Inferior parietal cortex (tissue), 1 donor: ENCODE results near the gene TET1.
"Not testable (repeated sequence)": the region's sequence is repeated elsewhere in the genome, so short reads cannot be mapped to it uniquely, and the experiment has no call there.

Experiments
- DNase-seq: peaks from one replicate; pipeline ENCODE4 v3.0.0-alpha.2; 2016; ENCODE audit errors: extremely low spot score

TET1 gene

DNA sequence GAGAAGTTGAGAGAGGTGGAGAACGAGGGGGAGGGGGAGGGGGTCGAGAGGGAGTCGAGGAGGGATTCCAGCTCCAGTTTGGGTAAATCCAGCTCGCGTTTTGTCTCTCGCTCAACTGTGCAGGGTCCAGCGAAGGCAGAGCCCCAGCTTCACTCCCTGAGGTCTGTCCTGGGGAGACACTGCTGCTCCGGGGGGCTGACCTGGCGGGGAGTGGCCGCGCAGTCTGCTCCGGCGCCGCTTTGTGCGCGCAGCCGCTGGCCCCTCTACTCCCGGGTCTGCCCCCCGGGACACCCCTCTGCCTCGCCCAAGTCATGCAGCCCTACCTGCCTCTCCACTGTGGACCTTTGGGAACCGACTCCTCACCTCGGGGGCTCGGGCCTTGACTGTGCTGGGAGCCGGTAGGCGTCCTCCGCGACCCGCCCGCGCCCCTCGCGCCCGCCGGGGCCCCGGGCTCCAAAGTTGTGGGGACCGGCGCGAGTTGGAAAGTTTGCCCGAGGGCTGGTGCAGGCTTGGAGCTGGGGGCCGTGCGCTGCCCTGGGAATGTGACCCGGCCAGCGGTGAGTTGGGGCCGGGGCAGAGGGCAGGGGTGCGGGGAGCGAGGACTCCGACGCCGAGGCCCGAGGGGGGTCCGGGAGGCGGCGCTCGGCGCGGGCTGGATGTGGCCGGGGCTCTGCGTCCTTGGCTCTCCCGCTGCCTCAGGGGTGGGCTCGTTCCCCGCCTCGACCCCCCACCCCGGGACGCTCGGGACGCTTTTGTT, at the start of gene TET1:
Gene TET1 (plus strand): TSS at position 152 of the 757 bp plus-strand sequence. CDS start 12,002 bp downstream, outside the sequence.
- peak; percentile 27 for DNase-seq

DNA sequence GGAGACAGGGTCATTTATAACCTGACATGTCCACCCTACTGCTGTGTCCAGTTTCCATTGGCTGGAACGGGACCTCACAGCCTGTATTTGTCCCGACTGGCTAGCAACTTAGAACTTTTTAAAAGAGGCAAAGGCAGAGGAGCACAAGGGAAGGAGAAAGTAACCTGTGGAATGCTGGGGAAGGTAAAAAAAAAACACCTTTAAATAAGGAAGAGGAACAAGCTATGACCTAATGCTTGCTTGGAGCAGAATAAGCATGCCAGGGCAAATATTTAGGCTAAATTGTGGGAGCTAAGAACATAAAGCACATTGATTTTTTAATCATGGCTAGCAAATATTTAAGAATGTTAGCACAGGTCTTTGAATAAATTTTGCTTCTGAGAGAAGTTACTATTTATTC, 43.9 kb upstream of the TET1 start:
- DNase-seq: not testable (repeated sequence)

GRCh38 chr10:68516766-68517165, 43.4 kb upstream of the TET1 start:
- DNase-seq: no peak

GRCh38 chr10:68517188-68517587, 42.9 kb upstream of the TET1 start:
- no peak for DNase-seq

DNA sequence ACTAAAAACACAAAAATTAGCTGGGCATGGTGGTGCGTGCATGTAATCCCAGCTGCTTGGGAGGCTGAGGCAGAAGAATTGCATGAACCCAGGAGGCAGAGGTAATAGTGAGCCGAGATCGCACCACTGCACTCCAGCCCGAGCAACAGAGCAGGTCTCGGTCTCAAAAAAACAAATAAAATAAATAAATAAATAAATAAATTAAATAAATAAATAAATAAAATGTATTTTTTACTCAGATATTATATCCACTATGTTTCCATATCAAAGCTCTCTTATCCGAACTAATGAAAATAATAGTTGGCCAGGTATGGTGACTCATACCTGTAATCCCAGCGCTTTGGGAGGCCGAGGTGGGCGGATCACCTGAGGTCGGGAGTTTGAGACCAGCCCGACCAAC, 41.5 kb upstream of the TET1 start:
- DNase-seq: not testable (repeated sequence)

DNA sequence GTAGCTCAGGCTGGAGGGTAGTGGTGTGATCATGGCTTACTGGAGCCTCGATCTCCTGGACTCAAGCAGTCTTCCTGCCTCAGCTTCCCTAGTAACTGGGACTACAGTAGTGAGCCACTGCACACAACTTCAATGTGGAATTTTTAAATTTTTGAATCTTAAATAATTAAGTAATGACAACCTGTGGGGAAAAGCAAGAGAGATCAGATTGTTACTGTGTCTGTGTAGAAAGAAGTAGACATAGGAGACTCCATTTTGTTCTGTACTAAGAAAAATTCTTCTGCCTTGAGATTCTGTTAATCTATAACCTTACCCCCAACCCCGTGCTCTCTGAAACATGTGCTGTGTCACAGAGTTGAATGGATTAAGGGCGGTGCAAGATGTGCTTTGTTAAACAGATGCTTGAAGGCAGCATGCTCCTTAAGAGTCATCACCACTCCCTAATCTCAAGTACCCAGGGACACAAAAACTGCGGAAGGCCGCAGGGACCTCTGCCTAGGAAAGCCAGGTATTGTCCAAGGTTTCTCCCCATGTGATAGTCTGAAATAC, 34.6 kb upstream of the TET1 start:
- not testable (repeated sequence) for DNase-seq

DNA sequence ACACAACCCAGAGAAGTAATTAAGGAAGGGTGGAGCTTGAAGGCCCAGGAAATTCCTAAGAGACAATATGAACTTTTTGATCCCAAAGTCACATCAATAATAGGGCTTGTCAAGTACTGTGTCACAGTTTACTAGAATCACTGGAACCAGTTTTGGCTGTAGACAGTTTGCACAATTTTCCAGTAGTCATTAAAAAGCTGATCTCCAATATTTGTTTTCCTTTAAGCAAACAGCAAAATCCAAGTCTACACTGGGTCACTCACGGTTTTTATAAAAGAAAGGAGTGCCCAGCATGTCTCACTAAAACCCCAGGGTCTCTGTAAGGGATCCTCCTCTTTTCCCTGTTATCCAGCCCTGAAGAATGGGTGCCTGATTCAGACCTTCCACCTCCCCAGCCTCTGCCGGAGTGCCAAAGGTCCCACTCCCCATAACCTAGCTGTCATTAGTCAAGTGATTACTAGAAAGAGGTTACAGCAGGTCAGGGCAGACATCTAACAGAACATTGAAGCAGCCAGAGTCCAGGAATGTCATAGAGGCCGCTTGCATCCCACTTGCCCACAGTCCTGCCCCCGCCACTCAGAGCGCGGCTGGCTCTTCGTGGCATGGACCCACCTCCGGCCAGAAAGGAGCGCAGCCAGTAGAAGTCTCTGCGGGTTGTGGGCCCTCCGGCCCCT, 33.4 kb upstream of the TET1 start:
- DNase-seq: peak; percentile 8

DNA sequence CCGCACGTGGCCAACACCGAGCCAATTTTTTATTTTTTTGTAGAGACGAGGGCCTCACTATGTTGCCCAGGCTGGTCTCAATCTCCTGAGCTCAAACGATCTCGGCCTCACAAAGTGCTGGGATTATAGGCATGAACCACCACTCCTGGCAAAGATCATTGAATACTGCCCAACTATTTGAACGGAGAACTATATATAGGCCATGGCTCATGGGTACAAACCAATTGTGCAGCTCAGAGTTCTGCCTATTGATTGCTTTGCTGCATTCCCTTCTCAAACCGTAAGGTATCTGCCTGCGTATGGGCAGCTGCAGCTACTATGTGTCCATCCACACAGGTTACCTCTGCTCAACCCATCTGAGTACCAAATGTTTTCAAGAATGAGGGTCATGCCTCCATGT, 23.2 kb upstream of the TET1 start:
- DNase-seq: no peak

DNA sequence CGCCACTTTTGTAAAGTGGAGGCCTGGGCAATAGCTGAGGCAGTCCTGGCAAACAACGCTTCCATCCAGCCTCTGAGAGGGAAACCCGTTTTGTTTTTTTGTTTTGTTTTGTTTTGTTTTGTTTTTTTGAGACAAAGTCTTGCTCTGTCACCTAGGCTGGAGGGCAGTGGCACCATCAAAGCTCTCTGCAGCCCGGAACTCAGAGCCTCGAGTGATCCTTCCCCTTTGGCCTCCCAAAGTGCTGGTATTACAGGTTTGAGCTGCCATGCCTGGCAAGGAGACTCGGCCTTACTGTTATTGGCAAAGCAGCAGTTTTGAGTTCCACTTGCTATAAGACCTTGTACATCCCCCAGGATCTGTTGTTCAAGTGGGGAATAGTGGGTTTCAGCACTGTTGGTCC, 22.3 kb upstream of the TET1 start:
- DNase-seq: no peak

GRCh38 chr10:68543004-68543918, 16.9 kb upstream of the TET1 start:
- no peak for DNase-seq

- DNase-seq: peak; percentile 74
Measured at GRCh38 chr10:68550747-68551411, 9.3 kb upstream of the TET1 start.

DNA sequence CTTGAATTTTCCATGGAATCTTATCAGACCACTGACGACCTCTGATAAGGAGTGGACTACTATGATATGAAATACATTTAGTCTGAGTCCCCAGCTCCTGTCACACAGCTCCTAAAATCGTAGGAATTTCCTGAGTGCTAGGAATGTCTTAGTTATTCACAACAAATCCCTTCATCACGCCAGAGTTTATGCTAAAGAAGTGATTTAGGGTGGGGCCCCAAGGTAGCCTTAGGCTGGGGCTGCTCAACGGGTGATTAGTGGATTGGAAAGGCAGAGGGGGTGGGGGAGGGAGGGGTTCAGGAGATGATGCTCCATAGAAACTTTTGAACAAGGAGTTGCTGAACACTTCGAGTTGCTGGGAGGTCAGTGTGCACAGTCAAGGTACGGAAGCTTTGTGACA, 7.0 kb upstream of the TET1 start:
- DNase-seq: no peak

DNA sequence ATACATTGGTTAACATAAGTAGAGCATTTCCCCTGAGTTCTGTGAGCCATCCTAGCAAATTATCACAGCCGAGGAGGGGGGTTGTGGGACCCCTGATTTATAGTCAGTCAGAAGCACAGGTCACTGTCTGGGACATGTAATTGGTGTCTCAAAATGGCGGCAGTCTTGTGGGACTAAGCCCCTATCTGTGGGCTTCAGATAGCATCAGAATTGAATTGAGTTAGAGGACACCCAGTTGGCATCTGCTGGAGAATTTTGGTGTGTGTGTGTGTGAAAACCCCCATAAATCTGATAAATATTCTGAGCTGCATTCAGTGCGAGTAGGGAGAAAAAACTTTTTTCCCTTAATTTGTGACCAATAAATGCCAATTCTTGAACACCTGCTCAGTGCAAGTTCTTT, 6.5 kb upstream of the TET1 start:
- DNase-seq: no peak

DNA sequence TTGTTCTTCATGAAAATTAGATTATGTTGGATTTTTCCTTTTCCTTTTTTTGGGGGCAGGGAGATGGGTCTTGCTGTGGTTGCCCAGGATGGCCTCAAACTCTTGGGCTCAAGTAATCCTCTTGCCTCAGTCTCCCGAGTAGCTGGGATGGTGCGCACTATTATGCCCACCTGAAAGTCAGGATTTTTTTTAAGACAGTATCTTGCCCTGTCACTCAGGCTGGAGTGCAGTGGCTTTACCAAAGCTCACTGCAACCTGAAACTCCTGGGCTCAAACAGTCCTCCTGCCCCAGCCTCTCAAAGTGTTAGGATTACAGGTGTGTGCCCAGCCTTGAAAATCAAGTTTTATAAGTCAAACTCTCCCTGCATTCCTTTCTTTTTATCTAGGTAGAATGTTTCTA, 1.7 kb upstream of the TET1 start:
- no peak for DNase-seq

- no peak for DNase-seq
Measured at GRCh38 chr10:68559251-68559650, 886 bp upstream of the TET1 start.

DNA sequence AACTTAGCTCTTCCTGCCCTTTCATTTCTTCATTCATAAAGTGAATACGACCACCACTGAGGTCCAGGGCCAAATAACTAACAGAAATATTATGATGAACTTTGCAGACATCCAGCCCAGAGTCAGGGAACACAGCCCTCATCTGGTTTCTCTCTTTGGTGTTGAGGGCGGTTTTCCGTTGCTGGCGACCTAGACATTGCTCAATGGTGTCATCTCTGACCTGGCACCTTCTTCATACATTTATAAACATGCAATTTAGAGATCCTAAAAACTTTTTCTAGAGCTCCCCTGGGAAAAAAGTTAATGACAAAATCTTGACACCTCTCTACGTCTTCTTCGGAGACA, 324 bp upstream of the TET1 start:
- DNase-seq: no peak

DNA sequence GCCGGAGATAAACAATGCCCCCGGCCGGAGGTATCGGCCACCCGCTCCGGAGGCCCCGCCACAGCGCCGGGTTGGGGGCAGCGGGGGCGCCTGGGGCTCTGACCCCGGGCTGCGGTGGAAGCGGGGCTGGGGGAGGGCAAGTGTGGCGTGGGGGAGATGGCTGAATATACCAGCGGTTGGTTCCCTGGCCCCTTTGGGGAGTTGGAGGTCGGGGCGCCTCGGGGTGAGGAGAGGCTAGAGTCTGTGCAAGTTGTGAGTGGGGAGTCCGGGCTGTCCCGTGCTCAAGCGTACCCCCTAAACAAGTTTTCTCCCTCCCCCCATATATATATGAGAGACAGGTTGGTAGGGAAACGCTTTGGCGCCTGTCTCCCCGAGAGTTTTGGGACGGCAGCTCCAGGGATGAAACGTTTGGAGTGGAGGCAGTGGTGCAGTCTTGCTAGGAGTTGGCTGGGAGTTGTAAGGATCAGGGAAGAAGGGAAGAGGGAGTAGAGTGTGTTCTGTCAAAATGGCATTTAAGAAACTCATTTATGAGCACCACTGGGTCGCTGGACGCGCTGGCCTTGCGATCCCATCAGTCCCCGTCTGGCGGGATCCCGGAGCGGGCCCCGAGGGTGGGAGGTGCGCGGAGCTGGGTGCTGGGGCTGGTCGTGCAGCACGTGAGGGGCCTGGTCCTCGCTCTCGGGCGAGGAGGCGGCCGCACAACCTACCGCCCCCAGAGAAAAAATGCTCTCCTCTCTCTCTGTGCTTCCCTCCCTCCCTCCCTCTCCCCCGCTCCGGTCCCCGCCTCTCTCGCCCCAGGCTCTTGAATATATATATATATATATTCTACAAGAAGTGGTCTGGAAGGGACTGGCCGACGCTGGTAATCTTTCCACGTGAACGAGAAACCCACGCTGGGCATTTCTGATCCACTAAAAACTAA, 1.1 kb downstream of the TET1 start:
- no peak for DNase-seq

DNA sequence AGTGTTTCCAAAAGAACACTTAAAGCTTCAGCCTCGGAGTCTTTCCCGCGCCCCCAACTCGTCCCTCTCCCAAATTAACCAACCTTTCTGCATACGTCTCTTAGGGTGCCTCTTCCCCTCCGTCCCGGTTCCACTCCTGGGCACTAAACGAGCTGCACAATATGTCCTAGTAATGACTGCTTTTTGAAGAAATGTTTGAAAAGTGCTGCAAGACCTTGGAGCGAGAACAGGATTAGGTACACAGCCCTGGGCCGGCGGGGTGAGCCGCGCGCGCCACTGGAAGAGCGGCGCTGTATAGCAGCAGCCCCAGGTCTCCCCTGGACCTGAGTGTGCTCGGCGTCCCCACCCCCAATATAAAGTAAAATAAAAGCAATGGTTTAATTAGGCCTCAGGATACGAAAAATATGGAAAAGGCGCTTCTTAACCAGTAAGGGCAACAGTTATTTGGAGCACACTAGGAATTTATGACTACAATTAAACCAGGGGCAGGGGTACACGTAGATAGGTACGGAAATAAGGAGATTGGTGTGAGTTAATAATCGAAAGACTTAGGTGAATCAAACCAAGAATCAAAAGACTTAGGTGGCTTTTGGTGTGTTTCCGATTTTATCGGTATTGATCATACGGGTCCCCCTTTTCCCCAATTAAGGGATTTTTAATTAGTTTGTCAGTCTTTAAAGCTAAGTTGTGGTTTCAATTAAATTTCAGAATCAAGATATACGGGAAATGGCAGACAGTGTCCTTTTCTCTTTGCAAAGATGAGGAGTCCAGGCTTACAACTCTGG, 1.9 kb downstream of the TET1 start:
- DNase-seq: no peak

GRCh38 chr10:68562661-68563570, 2.8 kb downstream of the TET1 start:
- no peak for DNase-seq
